Measurements from ENCODE around the gene SHB. TPM values are rescaled to one million over a fixed set of nuclear protein-coding genes. Genes with fewer than 3 reads are reported as not detected.

SHB gene
- total RNA-seq, 1 donor from 2014 or later, result 18.5 TPM

DNA sequence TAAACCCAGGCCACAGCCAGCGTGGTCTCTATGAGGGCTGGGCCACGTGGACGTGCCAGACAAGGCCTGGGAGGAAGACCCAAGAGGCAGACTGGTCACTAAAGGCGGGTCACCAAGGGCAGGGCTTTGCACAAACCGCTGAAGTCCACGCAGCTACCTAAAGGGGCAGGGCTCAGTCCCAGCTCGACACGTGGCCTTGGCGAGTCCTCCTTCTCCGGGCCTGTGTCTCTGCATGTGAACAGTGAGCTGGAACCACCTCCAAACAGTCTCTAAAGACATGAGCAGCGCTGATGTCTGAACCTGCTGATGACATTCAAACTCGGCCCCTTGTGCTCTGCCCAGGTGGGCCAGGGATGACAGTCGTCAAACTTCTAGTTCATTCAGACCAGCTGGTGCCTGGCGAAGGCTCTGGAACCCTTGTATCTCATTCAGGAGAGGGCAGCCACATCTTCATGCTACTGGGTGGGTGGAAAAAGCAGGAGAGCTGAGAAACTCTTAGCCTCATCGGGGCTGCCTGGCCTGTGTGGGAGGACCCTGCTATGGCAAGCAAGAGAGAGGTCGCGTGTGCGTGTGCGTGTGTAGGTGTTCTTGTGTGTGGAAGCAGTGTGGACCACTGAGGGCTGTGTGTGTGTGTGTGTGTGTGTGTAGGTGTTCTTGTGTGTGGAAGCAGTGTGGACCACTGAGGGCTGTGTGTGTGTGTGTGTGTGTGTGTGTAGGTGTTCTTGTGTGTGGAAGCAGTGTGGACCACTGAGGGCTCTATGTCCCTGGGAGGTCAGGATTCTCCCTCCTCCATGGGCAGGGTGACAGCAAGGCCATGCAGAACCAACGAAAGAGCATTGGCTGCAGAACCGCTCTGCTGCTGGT is 151.0 kb downstream of the SHB start:
- Mint-ChIP-seq H3K4me1 (ENCODE audit: unreplicated experiment) (peaks cover 76% of the 10 kb centered on the region), H3K36me3 (ENCODE audit: low read depth, unreplicated experiment) (peaks cover 15% of the 10 kb centered on the region), H3K9me3 (ENCODE audit: unreplicated experiment) (no peaks in the 10 kb centered on the region), H3K27me3 (ENCODE audit: unreplicated experiment) (peaks cover 12% of the 10 kb centered on the region), H3K27ac (ENCODE audit: unreplicated experiment) (peak overlapping the region; percentile 95), H3K4me3 (ENCODE audit: unreplicated experiment) (peak overlapping the region; percentile 74)
- TF ChIP-seq CTCF (IDR thresholded peaks at IDR 0.05; ENCODE audit: unreplicated experiment), result no peak
- DNase-seq (ENCODE audit: low spot score), result no peak

GRCh38 chr9:37917313-37917731 is 151.7 kb downstream of the SHB start:
- DNase-seq (ENCODE audit: low spot score), result no peak
- H3K27ac Mint-ChIP-seq (ENCODE audit: unreplicated experiment), result peak overlapping the region; percentile 95
- no peak overlapping the region for H3K4me3 Mint-ChIP-seq (ENCODE audit: unreplicated experiment)
- H3K36me3 Mint-ChIP-seq (ENCODE audit: low read depth, unreplicated experiment), result peaks cover 15% of the 10 kb centered on the region
- H3K27me3 Mint-ChIP-seq (ENCODE audit: unreplicated experiment), result peaks cover 12% of the 10 kb centered on the region
- peaks cover 75% of the 10 kb centered on the region for H3K4me1 Mint-ChIP-seq (ENCODE audit: unreplicated experiment)
- H3K9me3 Mint-ChIP-seq (ENCODE audit: unreplicated experiment), result no peaks in the 10 kb centered on the region
- TF ChIP-seq CTCF (IDR thresholded peaks at IDR 0.05; ENCODE audit: unreplicated experiment), result no peak

DNA sequence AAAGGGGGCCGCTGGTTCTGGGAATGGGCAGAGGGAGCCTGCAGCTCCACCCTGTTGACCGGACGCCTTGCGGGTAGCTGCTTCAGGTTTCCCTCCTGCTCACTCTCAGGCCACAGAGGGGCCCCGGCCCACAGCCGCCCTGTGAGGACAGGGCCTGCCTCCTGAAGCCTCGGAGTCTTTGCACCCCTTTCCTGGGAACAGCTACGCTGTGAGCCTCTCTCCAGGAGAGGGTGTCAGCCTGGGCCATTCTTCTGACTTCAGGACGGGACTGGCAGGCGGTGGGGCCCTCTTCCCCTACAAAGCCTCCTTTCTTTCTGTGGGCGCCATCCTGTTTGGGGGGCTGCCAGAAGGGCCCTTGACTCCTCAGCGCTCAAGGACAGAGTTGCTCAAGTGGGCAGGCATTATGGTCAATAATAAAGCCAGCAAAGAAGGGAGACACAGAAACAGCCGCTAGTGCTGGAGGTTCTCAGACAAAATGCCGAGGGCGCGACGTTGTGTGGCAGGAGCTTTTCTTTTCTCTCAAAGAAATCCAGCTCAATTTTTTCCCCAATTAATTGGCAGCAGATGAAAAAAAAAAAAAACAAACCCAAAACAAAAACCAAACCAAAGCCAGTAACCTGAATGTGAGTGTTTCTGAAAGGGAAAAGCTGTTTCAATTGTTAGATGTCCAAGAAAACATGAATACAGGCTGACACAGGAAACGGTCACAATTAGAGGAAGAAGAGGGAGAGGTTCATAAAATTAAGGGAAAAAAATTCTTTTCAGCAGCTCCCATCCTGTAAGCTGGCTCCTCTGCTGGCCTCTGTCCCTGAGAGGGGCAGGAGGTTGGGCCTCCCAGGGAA is 152.3 kb downstream of the SHB start:
- H3K4me3 Mint-ChIP-seq (ENCODE audit: unreplicated experiment), result peak overlapping the region; percentile 8
- H3K4me1 Mint-ChIP-seq (ENCODE audit: unreplicated experiment), result peaks cover 71% of the 10 kb centered on the region
- H3K36me3 Mint-ChIP-seq (ENCODE audit: low read depth, unreplicated experiment), result peaks cover 14% of the 10 kb centered on the region
- no peak for DNase-seq (ENCODE audit: low spot score)
- no peak for TF ChIP-seq CTCF (IDR thresholded peaks at IDR 0.05; ENCODE audit: unreplicated experiment)
- peaks cover 10% of the 10 kb centered on the region for H3K27me3 Mint-ChIP-seq (ENCODE audit: unreplicated experiment)
- H3K9me3 Mint-ChIP-seq (ENCODE audit: unreplicated experiment), result no peaks in the 10 kb centered on the region
- H3K27ac Mint-ChIP-seq (ENCODE audit: unreplicated experiment), result peak overlapping the region; percentile 95

DNA sequence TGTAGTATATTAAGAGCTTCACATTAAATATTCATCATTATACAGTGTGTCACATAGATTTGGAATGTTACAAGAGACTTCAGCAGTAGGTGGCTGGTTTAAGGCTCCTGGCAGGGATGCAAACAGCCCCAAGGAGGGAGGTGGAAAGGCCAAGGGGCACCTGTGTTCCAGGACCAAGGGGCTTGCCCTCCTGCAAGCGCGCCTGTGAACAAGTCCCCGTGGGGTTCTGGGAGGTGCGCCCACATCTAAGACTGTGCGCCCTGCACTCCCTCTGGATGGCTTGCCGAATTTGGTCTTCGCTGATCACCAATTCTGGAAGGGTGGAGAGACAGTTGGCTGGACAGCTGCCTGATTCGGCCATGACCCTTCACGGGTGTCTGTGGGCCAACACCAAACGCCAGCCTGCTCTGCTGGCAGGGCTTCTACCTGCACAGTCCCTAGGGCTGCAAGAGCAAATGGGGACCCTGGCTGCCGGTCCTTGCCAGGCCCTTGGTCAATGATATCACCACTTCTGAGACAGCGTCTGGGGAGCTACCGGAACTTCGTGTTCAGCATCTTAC is 153.0 kb downstream of the SHB start:
- Mint-ChIP-seq H3K4me3 (ENCODE audit: unreplicated experiment) (no peak overlapping the region), H3K27me3 (ENCODE audit: unreplicated experiment) (peaks cover 10% of the 10 kb centered on the region), H3K36me3 (ENCODE audit: low read depth, unreplicated experiment) (peaks cover 7% of the 10 kb centered on the region), H3K9me3 (ENCODE audit: unreplicated experiment) (no peaks in the 10 kb centered on the region), H3K27ac (ENCODE audit: unreplicated experiment) (peak overlapping the region; percentile 70), H3K4me1 (ENCODE audit: unreplicated experiment) (peaks cover 66% of the 10 kb centered on the region)
- TF ChIP-seq CTCF (IDR thresholded peaks at IDR 0.05; ENCODE audit: unreplicated experiment), result no peak
- no peak for DNase-seq (ENCODE audit: low spot score)
